CD14-positive monocyte (primary cell): ENCODE data around the gene CRADD. TPM values are rescaled to one million over a fixed set of nuclear protein-coding genes. Genes with fewer than 3 reads are reported as not detected.
"Not testable (repeated sequence)": the region's sequence is repeated elsewhere in the genome, so short reads cannot be mapped to it uniquely, and the experiment has no call there.

Experiments used
- DNase-seq, 3 donors: peaks; one replicate each; pipeline ENCODE4 v3.0.0-alpha.2; 2011 to 2022
- H2AFZ ChIP-seq: 2 replicates; pipeline ENCODE4 v1.6.0; 2012; ENCODE audit warnings: mild to moderate bottlenecking, low read depth, low read length, inconsistent platforms; ENCODE audit not compliant: insufficient read depth, poor library complexity, severe bottlenecking
- H3K27ac ChIP-seq, 2 donors: 1 replicate in 1 of 2; 2 replicates in 1 of 2; pipeline ENCODE4 v1.5.1; 2012 to 2013; ENCODE audit warnings: low read length in 2 of 2, control low read depth in 1 of 2, inconsistent platforms in 1 of 2, low read depth in 1 of 2, mild to moderate bottlenecking in 1 of 2
- H3K27me3 ChIP-seq, 2 donors: one replicate each; pipeline versions ENCODE4 v1.6.0 to v1.6.1; 2011 to 2013; ENCODE audit warnings: low read length in 2 of 2; ENCODE audit not compliant: control insufficient read depth in 2 of 2, insufficient read depth in 2 of 2
- H3K36me3 ChIP-seq, 2 donors: replicated peaks in 1 of 2; 1 replicate in 1 of 2; 2 replicates in 1 of 2; pipeline versions ENCODE4 v1.5.1 to v1.6.1; 2012 to 2013; ENCODE audit warnings: low read length in 2 of 2, control low read depth in 1 of 2, inconsistent platforms in 1 of 2, mild to moderate bottlenecking in 1 of 2; ENCODE audit not compliant: insufficient read depth in 2 of 2, control insufficient read depth in 1 of 2
- H3K4me1 ChIP-seq, 2 donors: 1 replicate in 1 of 2; 2 replicates in 1 of 2; pipeline versions ENCODE4 v1.5.1 to v1.6.1; 2012 to 2013; ENCODE audit warnings: low read length in 2 of 2, control low read depth in 1 of 2, inconsistent platforms in 1 of 2, mild to moderate bottlenecking in 1 of 2, moderate library complexity in 1 of 2; ENCODE audit not compliant: insufficient read depth in 2 of 2, control insufficient read depth in 1 of 2
- H3K4me2 ChIP-seq: replicated peaks from 2 replicates; pipeline ENCODE3; 2012; ENCODE audit warnings: low read length, moderate library complexity, mild to moderate bottlenecking; ENCODE audit not compliant: poor library complexity, severe bottlenecking; ENCODE audit errors: extremely low read depth
- H3K4me3 ChIP-seq, 3 experiments: fragments of 200-600 bp in 1 of 3; sonication (generic) in 1 of 3; replicated peaks in 1 of 3; 1 replicate in 2 of 3; 2 replicates in 1 of 3; pipeline ENCODE4 v1.5.1; 2011 to 2013; ENCODE audit warnings: low read length in 3 of 3, mild to moderate bottlenecking in 3 of 3, control low read depth in 2 of 3, low read depth in 2 of 3, inconsistent platforms in 1 of 3, moderate library complexity in 1 of 3
- H3K79me2 ChIP-seq: 2 replicates; pipeline ENCODE4 v1.6.0; 2012; ENCODE audit warnings: mild to moderate bottlenecking, control low read depth, inconsistent platforms, low read length, moderate library complexity; ENCODE audit not compliant: insufficient read depth
- H3K9ac ChIP-seq: 2 replicates; pipeline ENCODE4 v1.6.0; 2017; ENCODE audit warnings: low read length, mild to moderate bottlenecking; ENCODE audit not compliant: insufficient read depth, poor library complexity, severe bottlenecking
- H3K9me3 ChIP-seq, 2 donors: replicated peaks in 1 of 2; 1 replicate in 1 of 2; 2 replicates in 1 of 2; pipeline versions ENCODE4 v1.5.1 to v1.6.1; 2012 to 2013; ENCODE audit warnings: low read length in 2 of 2, control low read depth in 1 of 2; ENCODE audit not compliant: control insufficient read depth in 1 of 2, insufficient read depth in 1 of 2
- H4K20me1 ChIP-seq: 2 replicates; pipeline ENCODE4 v1.6.0; 2012; ENCODE audit warnings: mild to moderate bottlenecking, low read length, control low read depth, moderate library complexity; ENCODE audit not compliant: insufficient read depth
- H3K27ac Mint-ChIP-seq, 7 donors: one replicate each; pipeline ENCODE4 v1.8.0; 2020; ENCODE audit warnings: mild to moderate bottlenecking in 7 of 7, mixed read lengths in 7 of 7, moderate library complexity in 6 of 7, inconsistent platforms in 2 of 7
- H3K27me3 Mint-ChIP-seq, 3 donors: one replicate each; pipeline ENCODE4 v1.8.0; 2021 to 2022; ENCODE audit warnings: low read depth in 3 of 3, mild to moderate bottlenecking in 3 of 3, mixed read lengths in 3 of 3, moderate library complexity in 3 of 3, inconsistent platforms in 1 of 3
- H3K36me3 Mint-ChIP-seq, 2 donors: one replicate each; pipeline ENCODE4 v1.8.0; 2020; ENCODE audit warnings: mixed read lengths in 2 of 2, inconsistent platforms in 1 of 2, mild to moderate bottlenecking in 1 of 2
- H3K4me1 Mint-ChIP-seq: one replicate; pipeline ENCODE4 v1.8.0; 2020; ENCODE audit warnings: mild to moderate bottlenecking, mixed read lengths
- H3K4me3 Mint-ChIP-seq, 2 donors: one replicate each; pipeline ENCODE4 v1.8.0; 2020; ENCODE audit warnings: mild to moderate bottlenecking in 2 of 2, mixed read lengths in 2 of 2, moderate library complexity in 1 of 2
- H3K9me3 Mint-ChIP-seq, 7 donors: one replicate each; pipeline ENCODE4 v1.8.0; 2020 to 2022; ENCODE audit warnings: mixed read lengths in 7 of 7, mild to moderate bottlenecking in 6 of 7, moderate library complexity in 6 of 7, inconsistent platforms in 2 of 7
- CTCF ChIP-seq: fragments of 200-600 bp; IDR thresholded peaks from one replicate; pipeline ENCODE4 v1.8.0; 2022; ENCODE audit warnings: antibody characterized with exemption, mild to moderate bottlenecking
- WGBS: methylation state at CpG from one replicate; pipeline ENCODE4 v1.1.5; 2013; ENCODE audit warnings: missing lambda C conversion rate; ENCODE audit not compliant: insufficient coverage; 5-methylcytosine and 5-hydroxymethylcytosine counted together
- intact Hi-C, 2 donors: fragments of 100-400 bp; cut with micrococcal nuclease; formaldehyde crosslinking; loops; one replicate each; pipeline versions ENCODE4 v1.15.0 to v1.15.1; 2023
- polyA plus RNA-seq, 3 donors: library from polyadenylated mRNA; depleted of rRNA in 1 of 3; unstranded in 2 of 3; stranded (reverse) in 1 of 3; fragments of 300-500 nt in 2 of 3; fragments of >200 nt in 1 of 3; fragmentation: Illumina TruSeq in 2 of 3; gene quantifications; 1 replicate in 2 of 3; 2 replicates in 1 of 3; pipeline ENCODE4 v1.2.3, GENCODE V29; 2012 to 2021

Gene CRADD
- polyA plus RNA-seq, 3 donors, result 5.6 to 12.2 (median 11.2) TPM

- Histone ChIP-seq H3K4me3 (no peak overlapping the region), H4K20me1 (no peaks in the 10 kb centered on the region), H2AFZ (no peak overlapping the region), H3K4me1 (no peaks in the 10 kb centered on the region), H3K9me3 (peaks cover 6 to 12% of the 10 kb centered on the region in 2 donors), H3K27ac (no peak overlapping the region), H3K36me3 (no peaks in the 10 kb centered on the region), H3K27me3 (no peaks in the 10 kb centered on the region), H3K4me2 (no peak overlapping the region), H3K9ac (no peak overlapping the region), H3K79me2 (no peaks in the 10 kb centered on the region)
- Mint-ChIP-seq H3K4me1 (no peaks in the 10 kb centered on the region), H3K27ac (no peak overlapping the region), H3K36me3 (peaks cover 0 to 2% of the 10 kb centered on the region in 2 donors), H3K27me3 (peaks cover 0 to 5% (median 1%) of the 10 kb centered on the region in 3 donors), H3K9me3 (peaks cover 7 to 18% (median 13%) of the 10 kb centered on the region in 7 donors), H3K4me3 (no peak overlapping the region)
- DNase-seq, result no peak
- no peak for TF ChIP-seq CTCF
- intact Hi-C loops, result no loop called here
- 100% methylated on average over 2 of the region's 4 CpGs for WGBS
These were observed 32.2 kb downstream of the CRADD start for GRCh38 chr12:93709386-93709785.

- Histone ChIP-seq H3K79me2 (no peaks in the 10 kb centered on the region), H3K4me1 (no peaks in the 10 kb centered on the region), H4K20me1 (no peaks in the 10 kb centered on the region), H3K36me3 (no peaks in the 10 kb centered on the region), H3K27me3 (no peaks in the 10 kb centered on the region), H3K9me3 (peaks cover 6 to 12% of the 10 kb centered on the region in 2 donors), H3K4me3 (no peak overlapping the region), H3K4me2 (no peak overlapping the region), H2AFZ (no peak overlapping the region), H3K27ac (no peak overlapping the region), H3K9ac (no peak overlapping the region)
- no peak overlapping the region for H3K27ac Mint-ChIP-seq
- H3K9me3 Mint-ChIP-seq, result peaks cover 7 to 18% (median 14%) of the 10 kb centered on the region in 7 donors
- peaks cover 0 to 2% of the 10 kb centered on the region in 2 donors for H3K36me3 Mint-ChIP-seq
- 100% methylated on average over 2 of the region's 2 CpGs for WGBS
- no peak for TF ChIP-seq CTCF
- intact Hi-C loops, result no loop called here
- DNase-seq, result no peak
- H3K4me3 Mint-ChIP-seq, result no peak overlapping the region
- peaks cover 0 to 5% (median 1%) of the 10 kb centered on the region in 3 donors for H3K27me3 Mint-ChIP-seq
- no peaks in the 10 kb centered on the region for H3K4me1 Mint-ChIP-seq
These were observed 33.4 kb downstream of the CRADD start for GRCh38 chr12:93710574-93710926.

GRCh38 chr12:93711502-93711901 is 34.3 kb downstream of the CRADD start:
- H3K27ac ChIP-seq, H2AFZ ChIP-seq, H3K4me2 ChIP-seq, H3K27ac Mint-ChIP-seq, H3K4me3 Mint-ChIP-seq, H3K4me3 ChIP-seq, H3K36me3 Mint-ChIP-seq, H3K4me1 Mint-ChIP-seq, H4K20me1 ChIP-seq, H3K79me2 ChIP-seq, H3K9ac ChIP-seq, H3K27me3 Mint-ChIP-seq, H3K36me3 ChIP-seq, intact Hi-C loops, H3K4me1 ChIP-seq, H3K27me3 ChIP-seq, DNase-seq: not testable (repeated sequence)
- H3K9me3 ChIP-seq, result peaks cover 6 to 12% of the 10 kb centered on the region in 2 donors
- H3K9me3 Mint-ChIP-seq, result peaks cover 7 to 18% (median 14%) of the 10 kb centered on the region in 7 donors
- no CpG with 5 or more reads among the region's 1 CpG for WGBS
